H9 (cell line): Measurements from ENCODE around the gene SAMD8. TPM values are rescaled to one million over a fixed set of nuclear protein-coding genes. Genes with fewer than 3 reads are reported as not detected.
A peak's percentile ranks its signal among the peaks of the same experiment; 100 is the strongest.

Source experiments
- DNase-seq: peaks from one replicate; pipeline ENCODE4 v3.0.0-alpha.2; 2017
- H2AFZ ChIP-seq: one replicate; pipeline ENCODE4 v1.6.1; 2013; ENCODE audit warnings: mild to moderate bottlenecking, low read length, control low read depth, moderate library complexity
- H2AK5ac ChIP-seq: 2 replicates; pipeline ENCODE4 v1.6.1; 2013; ENCODE audit warnings: low read length, control low read depth, mixed read lengths; ENCODE audit not compliant: insufficient read length
- H2BK120ac ChIP-seq: one replicate; pipeline ENCODE4 v1.6.1; 2013; ENCODE audit warnings: low read depth, mild to moderate bottlenecking, low read length, control low read depth, inconsistent platforms; ENCODE audit not compliant: poor library complexity, severe bottlenecking
- H2BK12ac ChIP-seq: 2 replicates; pipeline ENCODE4 v1.6.1; 2013; ENCODE audit warnings: low read length, control low read depth, mixed read lengths, low read depth; ENCODE audit not compliant: insufficient read length
- H2BK15ac ChIP-seq: 2 replicates; pipeline ENCODE4 v1.6.1; 2013; ENCODE audit warnings: low read depth, low read length, control low read depth
- H2BK20ac ChIP-seq: one replicate; pipeline ENCODE4 v1.6.1; 2013; ENCODE audit warnings: low read depth, mild to moderate bottlenecking, low read length, control low read depth, inconsistent platforms; ENCODE audit not compliant: poor library complexity, severe bottlenecking
- H2BK5ac ChIP-seq: 2 replicates; pipeline ENCODE4 v1.6.1; 2013; ENCODE audit warnings: low read length, control low read depth, mixed read lengths; ENCODE audit not compliant: insufficient read length
- H3K14ac ChIP-seq: 2 replicates; pipeline ENCODE4 v1.6.1; 2013; ENCODE audit warnings: low read length, control low read depth; ENCODE audit not compliant: insufficient read depth
- H3K18ac ChIP-seq: 2 replicates; pipeline ENCODE4 v1.6.1; 2013; ENCODE audit warnings: low read depth, mild to moderate bottlenecking, mixed read lengths, low read length, control low read depth; ENCODE audit not compliant: insufficient read length
- H3K23ac ChIP-seq: 2 replicates; pipeline ENCODE4 v1.6.1; 2013; ENCODE audit warnings: low read length, control low read depth, mixed read lengths, low read depth; ENCODE audit not compliant: insufficient read length
- H3K23me2 ChIP-seq: 2 replicates; pipeline ENCODE4 v1.6.1; 2013; ENCODE audit warnings: low read depth, mild to moderate bottlenecking, mixed read lengths, low read length, control low read depth; ENCODE audit not compliant: insufficient read length, poor library complexity, severe bottlenecking
- H3K27ac ChIP-seq: 2 replicates; pipeline ENCODE4 v1.5.1; 2013; ENCODE audit warnings: low read length, control low read depth, mixed read lengths, low read depth; ENCODE audit not compliant: insufficient read length
- H3K27me3 ChIP-seq: 2 replicates; pipeline ENCODE4 v1.6.1; 2013; ENCODE audit warnings: low read length, control low read depth, inconsistent platforms; ENCODE audit not compliant: insufficient read depth
- H3K4ac ChIP-seq: 2 replicates; pipeline ENCODE4 v1.6.1; 2013; ENCODE audit warnings: low read depth, mild to moderate bottlenecking, control low read depth, inconsistent platforms, low read length, moderate library complexity
- H3K4me1 ChIP-seq: 2 replicates; pipeline ENCODE4 v1.6.1; 2013; ENCODE audit warnings: low read length, control low read depth, inconsistent platforms; ENCODE audit not compliant: insufficient read depth
- H3K4me2 ChIP-seq: 2 replicates; pipeline ENCODE4 v1.6.1; 2013; ENCODE audit warnings: low read length, control low read depth, mixed read lengths; ENCODE audit not compliant: insufficient read length, insufficient read depth
- H3K56ac ChIP-seq: 2 replicates; pipeline ENCODE4 v1.6.1; 2013; ENCODE audit warnings: low read depth, mild to moderate bottlenecking, mixed read lengths, low read length, control low read depth; ENCODE audit not compliant: insufficient read length
- H3K79me1 ChIP-seq: 2 replicates; pipeline ENCODE4 v1.6.1; 2013; ENCODE audit warnings: low read depth, mild to moderate bottlenecking, moderate library complexity, low read length, control low read depth, inconsistent platforms; ENCODE audit not compliant: insufficient read depth, poor library complexity, severe bottlenecking
- H3K79me2 ChIP-seq: 2 replicates; pipeline ENCODE4 v1.6.1; 2013; ENCODE audit warnings: low read length, control low read depth, inconsistent platforms; ENCODE audit not compliant: insufficient read depth
- H3K9ac ChIP-seq: 2 replicates; pipeline ENCODE4 v1.6.1; 2013; ENCODE audit warnings: low read length, control low read depth, mixed read lengths; ENCODE audit not compliant: insufficient read length; ENCODE audit errors: extremely low read depth
- H3K9me3 ChIP-seq: one replicate; pipeline ENCODE4 v1.6.1; 2013; ENCODE audit warnings: low read depth, low read length, inconsistent platforms; ENCODE audit not compliant: control insufficient read depth
- H3T11ph ChIP-seq: one replicate; pipeline ENCODE4 v1.6.1; 2013; ENCODE audit warnings: mild to moderate bottlenecking, low read length, control low read depth, inconsistent platforms
- H4K20me1 ChIP-seq: one replicate; pipeline ENCODE4 v1.6.1; 2013; ENCODE audit not compliant: control insufficient read depth, insufficient read length, insufficient read depth
- H4K5ac ChIP-seq: 2 replicates; pipeline ENCODE4 v1.6.1; 2013; ENCODE audit warnings: low read depth, mild to moderate bottlenecking, mixed read lengths, low read length, control low read depth; ENCODE audit not compliant: insufficient read length
- H4K8ac ChIP-seq: replicated peaks from 2 replicates; pipeline ENCODE4 v1.6.1; 2013; ENCODE audit warnings: low read length, control low read depth, mixed read lengths, low read depth; ENCODE audit not compliant: insufficient read length
- H4K91ac ChIP-seq: 2 replicates; pipeline ENCODE4 v1.6.1; 2013; ENCODE audit warnings: low read depth, mild to moderate bottlenecking, moderate library complexity, mixed read lengths, low read length, control low read depth; ENCODE audit not compliant: insufficient read length
- H3K27ac Mint-ChIP-seq, 3 experiments: 2 replicates in 2 of 3; 3 replicates in 1 of 3; pipeline ENCODE4 v1.8.0; 2020 to 2021; ENCODE audit warnings: mixed read lengths in 3 of 3, mild to moderate bottlenecking in 1 of 3, moderate library complexity in 1 of 3
- H3K27me3 Mint-ChIP-seq: 2 replicates; pipeline ENCODE4 v1.8.0; 2021; ENCODE audit warnings: low read depth, mild to moderate bottlenecking, moderate library complexity, mixed read lengths
- H3K36me3 Mint-ChIP-seq, 3 experiments: 2 replicates in 2 of 3; 3 replicates in 1 of 3; pipeline ENCODE4 v1.8.0; 2020 to 2021; ENCODE audit warnings: low read depth in 3 of 3, mixed read lengths in 3 of 3; ENCODE audit not compliant: insufficient read depth in 1 of 3
- H3K4me1 Mint-ChIP-seq, 2 experiments: 2 replicates each; pipeline ENCODE4 v1.8.0; 2020; ENCODE audit warnings: mixed read lengths in 2 of 2
- H3K4me3 Mint-ChIP-seq, 2 experiments: 2 replicates in 1 of 2; 3 replicates in 1 of 2; pipeline ENCODE4 v1.8.0; 2020 to 2021; ENCODE audit warnings: mild to moderate bottlenecking in 2 of 2, mixed read lengths in 2 of 2, moderate library complexity in 1 of 2
- H3K9me3 Mint-ChIP-seq, 2 experiments: 2 replicates in 1 of 2; 3 replicates in 1 of 2; pipeline ENCODE4 v1.8.0; 2020; ENCODE audit warnings: mild to moderate bottlenecking in 2 of 2, mixed read lengths in 2 of 2, moderate library complexity in 1 of 2
- CTCF ChIP-seq: fragments of 200-600 bp; sonication (generic); conservative IDR thresholded peaks from 3 replicates; pipeline ENCODE4 v1.8.0; 2021; ENCODE audit warnings: antibody characterized with exemption, mild to moderate bottlenecking
- WGBS: extraction: QIAGEN DNeasy Blood & Tissue Kit; methylation state at CpG from one replicate; pipeline ENCODE4 v1.1.7; 2013; ENCODE audit warnings: missing lambda C conversion rate, low lambda C conversion rate, mixed read lengths; ENCODE audit not compliant: insufficient read length; ENCODE audit errors: extremely low coverage; 5-methylcytosine and 5-hydroxymethylcytosine counted together
- total RNA-seq: library from RNA; stranded (reverse); gene quantifications from 2 replicates; pipeline ENCODE4 v1.2.1, GENCODE V29; 2021

Gene SAMD8
- total RNA-seq, 1 experiment from 2014 or later = 18.8 TPM

- Histone ChIP-seq H4K8ac (no peak overlapping the region), H3K18ac (no peak overlapping the region), H3K4me2 (no peak overlapping the region), H2AFZ (no peak overlapping the region), H3K4me1 (peaks cover 4% of the 10 kb centered on the region; the same call in 1 of the 2 replicates), H3K4ac (no peak overlapping the region), H4K91ac (no peak overlapping the region), H3K23me2 (no peaks in the 10 kb centered on the region), H2BK120ac (no peak overlapping the region), H3K56ac (no peak overlapping the region), H4K5ac (no peak overlapping the region), H2BK5ac (no peak overlapping the region), H3K9me3 (no peaks in the 10 kb centered on the region), H2BK20ac (no peak overlapping the region), H3K14ac (0 out of 2 replicates have a peak overlapping the region, but pooled peaks have one; percentile 16), H3K79me1 (no peaks in the 10 kb centered on the region), H3T11ph (no peak overlapping the region), H2BK15ac (no peak overlapping the region), H4K20me1 (no peaks in the 10 kb centered on the region), H3K23ac (no peak overlapping the region), H2BK12ac (no peak overlapping the region), H3K27ac (no peak overlapping the region), H3K9ac (no peak overlapping the region), H3K27me3 (no peaks in the 10 kb centered on the region), H3K79me2 (no peaks in the 10 kb centered on the region), H2AK5ac (no peak overlapping the region)
- Mint-ChIP-seq H3K27ac (peak overlapping the region; percentile 76 to 88 (median 83)), H3K27me3 (no peaks in the 10 kb centered on the region), H3K4me1 (peaks cover 19 to 25% of the 10 kb centered on the region in 2 experiments), H3K4me3 (peak overlapping the region; percentile 8 to 70; a peak in 4 of 5 replicates), H3K9me3 (no peaks in the 10 kb centered on the region), H3K36me3 (no peaks in the 10 kb centered on the region)
- peak; percentile 92 for DNase-seq
- peak; percentile 99 for TF ChIP-seq CTCF
- WGBS = no CpG with 5 or more reads among the region's 18 CpGs
These were observed 11.3 kb upstream of the SAMD8 start for GRCh38 chr10:75099952-75100763.
